Cerebellar nuclear complex (tissue), 1 donor: ENCODE measurements around the gene GATB.

Source experiments
- DNase-seq, 2 experiments: peaks; one replicate each; lab custom pipeline; 2025; lab: John Stamatoyannopoulos, UW

Gene GATB, protein sequence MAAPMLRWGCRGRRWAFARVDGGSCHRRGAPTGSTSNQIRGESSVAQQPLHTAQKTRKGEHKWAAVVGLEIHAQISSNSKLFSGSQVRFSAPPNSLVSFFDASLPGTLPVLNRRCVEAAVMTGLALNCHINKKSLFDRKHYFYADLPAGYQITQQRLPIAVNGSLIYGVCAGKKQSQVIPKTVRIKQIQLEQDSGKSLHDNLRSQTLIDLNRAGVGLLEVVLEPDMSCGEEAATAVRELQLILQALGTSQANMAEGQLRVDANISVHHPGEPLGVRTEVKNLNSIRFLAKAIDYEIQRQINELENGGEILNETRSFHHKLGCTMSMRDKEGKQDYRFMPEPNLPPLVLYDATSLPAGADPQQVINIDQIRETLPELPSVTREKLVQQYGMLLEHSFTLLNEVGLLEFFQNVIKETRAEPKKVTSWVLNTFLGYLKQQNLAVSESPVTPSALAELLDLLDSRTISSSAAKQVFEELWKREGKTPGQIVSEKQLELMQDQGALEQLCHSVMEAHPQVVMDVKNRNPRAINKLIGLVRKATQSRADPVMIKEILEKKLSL

DNA sequence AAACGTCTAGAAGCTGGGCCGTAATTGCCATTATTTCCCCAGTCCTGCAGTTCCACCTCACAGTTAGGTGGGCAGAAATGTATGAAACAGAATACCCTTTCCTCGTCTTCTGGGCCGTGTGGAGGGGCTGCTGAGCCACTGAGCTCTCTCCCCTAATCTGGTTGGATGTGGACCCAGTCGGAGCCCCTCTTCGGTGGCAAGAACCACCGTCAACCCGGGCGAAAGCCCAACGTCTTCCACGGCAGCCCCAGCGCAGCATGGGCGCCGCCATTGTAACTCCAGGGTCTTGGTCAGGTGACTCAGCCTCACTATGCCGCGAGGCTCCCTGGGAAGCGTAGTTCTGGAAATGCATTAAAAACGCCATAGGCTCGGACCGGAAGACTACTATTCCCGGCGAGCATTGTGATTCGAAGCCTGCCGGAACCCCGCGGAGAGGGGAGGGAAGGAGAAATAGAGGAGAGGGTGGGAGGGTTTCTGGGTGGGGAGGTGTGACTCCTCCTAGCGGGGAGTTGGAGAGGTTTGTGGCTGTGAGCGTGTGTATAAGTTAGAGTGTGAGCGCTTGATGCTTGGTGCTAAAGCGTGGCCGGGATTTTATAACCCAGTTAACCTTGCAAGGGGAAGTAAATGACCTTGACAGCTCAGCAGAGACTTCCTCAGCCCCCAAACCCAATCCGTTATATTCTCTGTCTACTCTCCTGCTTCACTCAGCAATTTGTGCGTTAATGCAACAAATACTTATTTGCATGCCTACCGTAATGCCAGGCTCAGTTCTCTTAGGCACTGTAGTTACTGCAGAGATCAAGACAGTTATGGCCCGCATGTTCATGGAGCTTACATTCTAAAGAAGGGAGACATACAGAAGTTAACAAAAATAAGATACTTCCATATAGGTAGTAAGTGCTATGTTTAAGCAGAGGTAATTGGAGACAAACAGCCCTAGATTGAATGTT is at the start of gene GATB:
Gene GATB, minus strand, starts transcription at position 296 of the 950 bp plus-strand sequence. Its CDS starts 25 bp downstream, at position 271.
- DNase-seq: peak; percentile 80 to 97

DNA sequence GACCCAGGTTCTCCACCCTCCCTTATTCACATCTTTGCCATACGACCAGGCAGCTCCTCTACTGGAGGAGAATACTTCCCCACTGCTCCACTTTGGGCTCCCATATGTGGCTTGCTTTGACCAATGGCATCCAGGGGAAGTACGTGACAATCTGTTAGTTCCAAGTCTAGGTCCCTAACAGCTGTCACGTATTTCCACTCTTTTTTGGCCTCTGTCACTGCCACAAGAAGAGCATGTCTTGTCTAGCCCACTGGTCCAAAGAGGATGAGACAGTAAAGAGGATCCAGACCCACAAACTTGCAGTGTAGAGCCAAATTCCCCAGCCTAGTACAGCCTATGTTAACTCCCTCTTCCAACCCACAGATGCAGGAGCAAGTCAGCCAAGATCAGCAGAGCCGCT is 49.7 kb upstream of the GATB start:
- DNase-seq: no peak

GRCh38 chr4:151809716-151810115 is 48.9 kb upstream of the GATB start:
- DNase-seq: peak; percentile 56 to 95

DNA sequence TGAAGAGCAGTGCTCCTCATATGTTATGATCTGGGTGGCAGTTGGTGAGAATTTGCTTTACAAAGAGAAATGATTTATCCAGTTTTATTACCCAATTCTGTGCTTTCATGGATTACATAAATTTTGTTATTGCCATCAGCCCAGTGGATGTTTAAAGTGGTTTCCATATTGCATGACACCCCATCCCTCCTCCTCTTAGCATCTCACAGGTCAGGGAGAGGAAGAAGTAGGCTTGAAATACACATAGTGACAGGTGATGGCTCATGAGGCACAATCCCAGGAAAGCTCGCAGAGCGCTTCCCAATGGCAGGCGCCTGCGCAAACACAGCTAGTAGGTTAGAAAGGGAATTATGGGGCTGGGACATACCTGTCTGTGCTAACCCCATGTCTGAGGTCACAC is 47.7 kb upstream of the GATB start:
- DNase-seq: no peak

DNA sequence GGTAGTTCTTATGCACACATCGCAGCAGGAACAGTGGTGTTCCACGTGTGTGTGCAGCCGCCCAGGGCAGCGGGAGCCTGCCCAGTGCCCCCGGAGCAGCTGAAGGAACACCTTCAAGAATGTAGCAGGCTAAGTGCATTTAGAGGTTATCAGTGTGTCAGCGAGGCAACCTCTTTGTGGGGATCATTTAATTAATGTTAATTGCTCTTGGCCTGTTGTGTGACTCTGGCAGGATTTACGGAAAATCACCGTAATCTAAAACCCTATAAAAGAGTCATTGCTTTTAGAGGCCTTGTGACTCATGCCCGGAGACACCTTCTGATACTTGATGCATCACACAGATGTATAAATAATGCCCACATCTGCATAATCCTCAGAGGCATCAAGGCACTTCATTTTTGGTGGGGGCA is 47.3 kb upstream of the GATB start:
- DNase-seq: no peak

- DNase-seq: peak in 1 of 2 experiments; percentile 13
Observed at GRCh38 chr4:151807220-151807619, 46.4 kb upstream of the GATB start.

DNA sequence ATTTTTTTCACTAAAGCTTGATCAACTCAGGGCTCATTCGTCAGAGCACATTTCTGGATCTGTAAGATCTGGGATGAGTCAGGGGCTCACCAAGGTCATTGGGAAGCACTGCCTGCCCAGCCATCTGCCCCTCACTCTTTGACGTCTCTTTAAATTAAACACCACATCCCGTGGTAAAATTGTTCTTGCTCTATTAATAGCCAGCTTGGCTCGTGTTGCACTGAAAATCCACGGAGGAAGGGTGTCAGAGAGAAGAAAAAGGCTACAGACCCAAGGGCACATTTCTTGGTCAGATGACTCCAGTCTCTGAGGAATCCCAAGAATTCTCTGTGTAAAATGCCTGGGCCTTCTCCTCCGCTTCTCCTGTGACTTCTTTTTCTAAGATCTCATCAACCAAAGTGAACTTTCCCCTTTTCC is 45.7 kb upstream of the GATB start:
- DNase-seq: no peak

GRCh38 chr4:151804821-151805220 is 44.0 kb upstream of the GATB start:
- DNase-seq: no peak

- DNase-seq: no peak
Observed at GRCh38 chr4:151804086-151804630, 43.4 kb upstream of the GATB start.

GRCh38 chr4:151803246-151803645 is 42.4 kb upstream of the GATB start:
- no peak for DNase-seq

DNA sequence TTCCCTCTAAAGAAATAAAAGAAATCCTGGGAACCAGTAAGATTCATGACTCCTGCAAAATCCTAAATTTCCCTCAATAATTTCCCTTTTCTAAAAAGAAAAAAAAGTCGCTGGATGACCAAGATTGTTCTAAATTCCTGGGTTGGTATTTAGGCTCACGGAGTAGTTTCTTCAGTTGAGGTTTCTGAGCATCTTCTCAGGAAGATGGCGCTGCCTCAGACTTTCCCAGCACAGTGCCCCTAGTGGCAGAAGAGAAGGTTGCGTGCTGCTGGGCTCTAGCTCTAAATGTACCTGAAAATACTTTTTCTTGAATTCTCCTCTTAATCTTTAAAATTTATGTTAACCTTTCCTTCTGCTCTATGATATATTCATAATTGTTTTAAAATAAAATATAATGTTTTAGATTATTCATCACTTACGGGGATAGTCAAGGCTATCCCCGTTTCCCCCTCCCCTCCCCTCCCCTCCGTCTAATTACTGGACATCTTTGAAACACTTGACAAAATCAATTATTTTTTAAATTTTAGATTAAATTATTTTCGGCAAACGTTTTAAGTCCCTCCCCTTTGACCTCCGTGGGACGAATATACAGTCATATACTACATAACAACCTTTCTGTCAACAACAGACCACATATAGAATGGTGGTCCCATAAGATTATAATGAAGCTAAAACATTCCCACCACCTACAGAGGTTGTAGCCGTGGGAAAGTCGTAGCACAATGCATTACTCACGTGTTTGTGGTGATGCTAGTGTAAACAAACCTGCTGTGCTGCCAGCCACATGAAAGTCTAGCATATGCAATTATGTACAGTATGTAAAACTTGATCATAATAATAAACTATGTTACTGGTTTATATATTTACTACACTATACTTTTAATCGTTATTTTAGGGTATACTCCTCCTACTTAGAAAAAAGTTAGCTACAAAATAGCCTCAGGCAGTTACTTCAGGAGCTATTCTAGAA is 41.0 kb upstream of the GATB start:
- DNase-seq: no peak

DNA sequence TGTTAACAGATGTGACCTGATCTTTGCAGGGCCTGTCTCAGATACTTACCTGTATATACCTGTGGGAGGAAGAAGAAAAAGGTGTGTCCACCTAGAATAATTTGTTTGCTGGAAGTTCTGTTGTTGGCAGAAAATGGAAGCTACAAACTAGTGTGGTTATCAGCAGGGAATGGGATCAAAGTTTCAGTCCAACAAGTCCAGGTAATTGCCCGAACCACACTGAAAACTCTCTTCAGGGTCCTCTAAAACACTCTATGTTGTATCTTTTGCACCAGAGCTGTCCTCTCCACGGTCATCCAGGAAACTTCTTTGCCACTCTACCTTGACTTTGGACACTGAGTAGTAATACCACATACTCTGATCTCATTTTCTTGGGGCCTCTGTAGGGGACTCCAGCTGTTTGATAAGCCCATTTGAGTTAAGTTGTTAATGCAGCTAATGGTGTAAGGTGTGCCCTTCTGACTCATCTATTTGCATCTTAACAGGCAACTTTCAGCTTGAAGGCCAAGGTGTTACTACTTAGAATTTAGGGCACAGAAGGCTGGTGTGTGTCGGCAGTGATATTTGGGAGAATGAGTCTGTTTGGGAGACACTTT is 38.7 kb upstream of the GATB start:
- DNase-seq: no peak

DNA sequence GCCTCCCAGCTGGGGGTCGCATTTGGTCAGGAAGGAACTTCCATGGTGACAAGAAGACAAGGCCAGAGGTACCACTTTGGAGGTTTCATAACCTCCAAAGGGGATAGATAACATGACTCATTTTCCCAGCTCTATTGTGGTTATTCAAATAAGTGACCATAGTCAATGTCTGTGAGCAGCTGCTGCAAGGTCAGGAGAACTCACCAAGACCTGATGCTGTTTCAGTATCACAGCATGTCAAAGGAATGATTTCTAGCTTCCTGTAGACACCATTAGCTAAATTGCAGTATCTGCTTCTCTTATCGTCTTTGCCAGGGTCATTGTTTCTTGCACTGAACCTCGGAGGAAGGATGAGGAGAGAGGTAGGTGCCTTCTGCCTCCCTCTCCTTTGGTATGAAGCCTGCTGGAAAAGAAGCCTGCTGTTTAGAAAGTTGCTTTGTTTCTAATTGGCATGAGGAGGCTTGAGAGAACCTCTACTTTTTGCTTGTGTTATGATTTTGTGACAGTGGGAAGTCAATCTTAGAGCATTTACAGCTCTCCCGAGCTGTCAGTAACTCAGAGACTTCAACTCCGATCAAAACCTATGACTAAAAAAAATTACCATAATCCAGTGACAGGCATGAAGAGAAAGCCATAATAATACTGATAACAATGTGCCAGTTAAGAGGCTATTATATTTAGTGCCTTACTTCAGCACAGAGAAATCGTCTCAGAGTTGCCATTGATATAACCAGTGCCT is 38.0 kb upstream of the GATB start:
- DNase-seq: no peak

- no peak for DNase-seq
Observed at GRCh38 chr4:151797853-151798252, 37.0 kb upstream of the GATB start.

GRCh38 chr4:151797131-151797530 is 36.3 kb upstream of the GATB start:
- DNase-seq: no peak

DNA sequence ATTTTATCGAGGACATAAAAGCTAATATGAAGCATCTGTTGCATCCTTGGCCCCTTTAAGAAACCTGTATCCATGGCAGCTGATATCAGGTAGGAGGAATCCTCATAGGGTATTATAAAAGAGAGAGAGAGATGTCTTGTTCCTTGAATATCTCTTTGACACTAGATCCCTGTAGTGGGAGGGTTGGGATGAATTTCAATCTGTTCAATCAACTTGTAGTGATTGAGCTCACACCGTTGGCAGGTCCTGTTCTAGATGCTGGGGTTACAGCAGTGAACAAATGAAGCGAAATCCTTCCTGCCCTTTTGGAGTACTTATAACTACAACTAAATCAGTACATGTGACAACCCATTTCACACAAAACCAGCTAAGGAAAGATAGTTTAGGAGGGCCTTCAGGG is 35.3 kb upstream of the GATB start:
- no peak for DNase-seq

DNA sequence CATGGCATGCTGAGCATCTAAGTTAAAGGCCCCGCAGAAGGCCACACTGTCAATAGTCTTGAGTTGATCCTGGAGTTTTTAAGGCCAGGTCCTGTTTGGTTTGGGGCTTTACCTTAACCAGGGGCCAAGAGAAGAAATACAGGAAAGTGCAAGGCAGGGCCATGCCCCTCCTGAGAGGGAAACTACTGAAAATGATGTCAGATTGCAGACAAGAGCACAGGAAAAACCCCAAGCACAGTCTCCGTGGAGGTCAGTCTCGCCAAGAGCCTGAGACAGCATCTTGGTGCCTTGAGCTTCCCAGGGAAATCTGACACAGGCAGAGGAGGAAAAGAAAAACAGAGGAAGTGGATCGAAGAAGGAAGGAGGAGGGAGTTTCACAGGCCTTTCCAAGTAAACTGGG is 32.2 kb upstream of the GATB start:
- no peak for DNase-seq

DNA sequence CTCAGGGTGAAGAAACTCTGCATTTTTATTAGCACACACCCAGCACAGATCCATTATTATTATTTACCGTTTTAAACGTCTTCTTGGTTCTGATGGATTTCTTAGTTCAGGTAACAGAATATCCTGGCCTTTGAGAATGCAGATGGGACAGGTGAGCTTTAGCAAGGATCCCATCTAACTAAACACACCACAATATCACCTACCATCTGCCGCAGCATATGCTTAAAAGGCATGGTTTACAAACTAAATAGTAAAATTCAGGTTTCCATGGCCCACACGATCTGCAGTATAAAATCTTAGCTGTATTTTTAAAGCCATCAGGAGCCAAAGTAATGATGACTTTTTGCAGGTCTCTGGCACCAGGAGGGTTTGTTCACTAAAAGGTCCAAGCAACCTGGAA is 31.7 kb upstream of the GATB start:
- DNase-seq: no peak

DNA sequence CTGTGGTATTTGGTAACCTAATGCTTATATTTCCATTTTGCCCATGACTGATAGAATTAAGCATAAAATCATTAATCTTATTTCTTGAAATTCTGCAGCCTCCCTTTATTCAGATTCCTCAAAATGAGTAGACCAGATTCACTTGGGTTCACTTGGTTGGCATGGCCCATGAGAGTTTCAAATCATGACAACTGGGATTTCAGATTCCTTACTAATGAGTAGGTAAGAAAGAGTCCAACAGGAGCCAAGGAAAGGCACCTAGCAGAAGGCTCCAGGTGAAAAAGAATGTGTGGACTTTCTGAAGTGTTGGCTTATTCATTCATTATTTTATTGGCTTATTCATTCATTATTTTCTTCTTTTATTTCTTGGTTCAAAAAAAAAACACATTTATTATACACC is 27.2 kb upstream of the GATB start:
- no peak for DNase-seq

DNA sequence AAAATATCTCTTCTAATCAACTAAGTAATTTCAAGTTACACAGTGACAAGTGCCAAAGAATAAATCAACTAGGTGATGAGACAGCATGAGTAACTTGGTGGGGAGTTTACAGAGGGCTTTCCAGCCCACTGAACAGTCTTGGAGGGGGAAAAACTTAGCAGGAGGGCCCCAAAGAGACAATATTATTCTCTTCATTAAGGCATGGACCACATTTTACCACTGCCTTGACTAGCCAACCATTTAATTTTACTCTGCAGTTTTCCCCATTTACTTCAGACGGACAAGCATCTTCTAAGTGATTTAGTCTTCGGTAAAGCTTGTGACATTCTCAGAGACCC is 25.3 kb upstream of the GATB start:
- DNase-seq: no peak
